A673 (cell line): Measurements from ENCODE around the gene NFATC3.

ENCODE experiments used
- EZH2 ChIP-seq: fragments of 200-600 bp; sonication (generic); IDR thresholded peaks from 2 replicates; pipeline ENCODE4 v1.6.1; 2017; ENCODE audit warnings: borderline replicate concordance, low read depth, mild to moderate bottlenecking, mixed read lengths, antibody characterized with exemption, low read length; ENCODE audit not compliant: poor library complexity, severe bottlenecking
- TF ChIP-seq, protein P1 (sequence below): fragments of 300-800, 200-600 bp; sonication (generic); conservative IDR thresholded peaks from 2 replicates; pipeline ENCODE4 v1.5.1; 2017; ENCODE audit warnings: low read depth, mild to moderate bottlenecking, antibody characterized with exemption, low read length, moderate library complexity, mixed read lengths

DNA sequence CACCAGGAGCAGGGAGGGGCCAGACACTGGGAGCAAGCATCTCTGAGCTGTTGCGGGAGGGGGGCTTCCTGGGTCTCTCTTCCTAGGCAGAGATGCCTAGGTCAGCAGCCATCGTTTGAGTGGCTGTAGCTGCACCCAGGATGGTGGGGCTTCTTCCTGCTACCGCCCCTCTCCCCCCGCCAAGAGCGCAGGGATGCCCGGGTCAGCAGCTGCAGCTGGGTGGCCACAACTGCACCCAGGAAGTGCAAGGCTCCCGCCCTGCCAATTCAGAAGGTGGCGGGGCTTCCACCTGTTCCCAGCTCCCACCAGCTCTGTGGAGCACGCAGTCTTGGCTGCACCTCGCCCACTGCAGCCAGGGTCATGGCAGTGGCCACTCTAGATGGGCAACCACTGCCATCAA, 103.0 kb downstream of the NFATC3 start:
- TF ChIP-seq, protein P1, sequence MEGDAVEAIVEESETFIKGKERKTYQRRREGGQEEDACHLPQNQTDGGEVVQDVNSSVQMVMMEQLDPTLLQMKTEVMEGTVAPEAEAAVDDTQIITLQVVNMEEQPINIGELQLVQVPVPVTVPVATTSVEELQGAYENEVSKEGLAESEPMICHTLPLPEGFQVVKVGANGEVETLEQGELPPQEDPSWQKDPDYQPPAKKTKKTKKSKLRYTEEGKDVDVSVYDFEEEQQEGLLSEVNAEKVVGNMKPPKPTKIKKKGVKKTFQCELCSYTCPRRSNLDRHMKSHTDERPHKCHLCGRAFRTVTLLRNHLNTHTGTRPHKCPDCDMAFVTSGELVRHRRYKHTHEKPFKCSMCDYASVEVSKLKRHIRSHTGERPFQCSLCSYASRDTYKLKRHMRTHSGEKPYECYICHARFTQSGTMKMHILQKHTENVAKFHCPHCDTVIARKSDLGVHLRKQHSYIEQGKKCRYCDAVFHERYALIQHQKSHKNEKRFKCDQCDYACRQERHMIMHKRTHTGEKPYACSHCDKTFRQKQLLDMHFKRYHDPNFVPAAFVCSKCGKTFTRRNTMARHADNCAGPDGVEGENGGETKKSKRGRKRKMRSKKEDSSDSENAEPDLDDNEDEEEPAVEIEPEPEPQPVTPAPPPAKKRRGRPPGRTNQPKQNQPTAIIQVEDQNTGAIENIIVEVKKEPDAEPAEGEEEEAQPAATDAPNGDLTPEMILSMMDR = no peak
- no peak for TF ChIP-seq EZH2
